KMS-11 (cell line): Measurements from ENCODE around the gene LIME1.

Experiments used
- H2AFZ ChIP-seq: fragments of 200-600 bp; sonication (generic); 2 replicates; pipeline ENCODE4 v1.6.1; 2016; ENCODE audit warnings: antibody characterized with exemption, mixed run types, low read depth
- H3K27ac ChIP-seq: fragments of 200-600 bp; sonication (generic); 2 replicates; pipeline ENCODE4 v1.6.1; 2016; ENCODE audit warnings: mild to moderate bottlenecking, mixed run types
- H3K27me3 ChIP-seq: fragments of 200-600 bp; sonication (generic); 2 replicates; pipeline ENCODE4 v1.6.1; 2017; ENCODE audit warnings: mild to moderate bottlenecking, low read depth, mixed run types, moderate library complexity; ENCODE audit not compliant: insufficient read depth
- H3K36me3 ChIP-seq: fragments of 200-600 bp; sonication (generic); 2 replicates; pipeline ENCODE4 v1.6.1; 2017; ENCODE audit warnings: mild to moderate bottlenecking, mixed run types; ENCODE audit not compliant: insufficient read depth
- H3K4me1 ChIP-seq: fragments of 200-600 bp; sonication (generic); 2 replicates; pipeline ENCODE4 v1.6.1; 2016; ENCODE audit warnings: mild to moderate bottlenecking, low read depth, mixed run types; ENCODE audit not compliant: poor library complexity, severe bottlenecking
- H3K4me2 ChIP-seq: fragments of 200-600 bp; sonication (generic); 2 replicates; pipeline ENCODE4 v1.7.0; 2016; ENCODE audit warnings: mild to moderate bottlenecking, mixed run types
- H3K4me3 ChIP-seq: fragments of 200-600 bp; sonication (generic); IDR thresholded peaks from 2 replicates; pipeline ENCODE4 v1.6.1; 2017; ENCODE audit warnings: low read depth, low read length, mixed read lengths; ENCODE audit not compliant: insufficient read depth
- H3K79me2 ChIP-seq: fragments of 200-600 bp; sonication (generic); 2 replicates; pipeline ENCODE4 v1.6.1; 2016; ENCODE audit warnings: low read depth, mixed run types; ENCODE audit not compliant: insufficient read depth
- H3K9ac ChIP-seq: fragments of 200-600 bp; sonication (generic); 2 replicates; pipeline ENCODE4 v1.6.1; 2016; ENCODE audit warnings: mild to moderate bottlenecking, mixed run types
- H4K20me1 ChIP-seq: fragments of 200-600 bp; sonication (generic); 2 replicates; pipeline ENCODE4 v1.6.1; 2016; ENCODE audit warnings: mild to moderate bottlenecking, mixed run types; ENCODE audit not compliant: insufficient read depth
- TF ChIP-seq, protein P1 (sequence below): fragments of 200-600 bp; sonication (generic); conservative IDR thresholded peaks from 2 replicates; pipeline ENCODE4 v1.6.1; 2017; ENCODE audit warnings: low read depth, mild to moderate bottlenecking, antibody characterized with exemption, low read length, moderate library complexity, mixed read lengths

LIME1 gene

DNA sequence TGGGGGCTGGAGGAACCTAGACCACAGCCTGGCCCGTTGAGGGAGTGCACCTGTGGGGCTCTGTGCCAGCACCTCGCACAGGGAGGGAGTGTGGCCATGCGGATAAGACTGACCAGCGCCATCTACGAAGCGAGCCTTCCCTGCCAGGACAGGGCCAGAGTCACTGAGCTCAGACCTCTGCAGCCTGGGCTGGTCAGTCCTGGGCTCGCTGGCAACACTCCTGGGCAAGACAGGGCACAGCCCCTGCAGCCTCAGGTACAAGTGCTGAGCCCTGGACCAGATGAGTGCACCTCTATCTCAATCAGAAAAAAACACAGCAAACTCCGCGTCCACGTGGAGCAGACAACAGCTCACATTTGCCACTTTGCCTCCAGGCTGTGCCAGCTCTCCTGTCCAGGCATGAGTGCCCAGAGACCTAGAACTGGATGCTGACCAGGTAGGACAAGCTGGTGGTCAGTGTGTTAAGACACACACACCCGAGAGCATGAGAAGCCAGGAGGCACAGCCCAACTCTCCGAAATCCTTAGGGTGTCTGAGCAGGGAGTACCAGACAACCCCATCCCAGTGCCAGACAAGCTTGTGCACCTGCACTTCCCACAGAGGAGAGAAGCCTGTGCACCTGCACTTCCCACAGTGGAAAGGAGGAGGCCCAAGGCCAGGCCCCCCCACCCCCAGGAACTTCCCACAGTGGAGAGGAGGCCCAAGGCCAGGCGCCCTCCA is 33.6 kb upstream of the LIME1 start:
- H3K4me2 ChIP-seq, result no peak overlapping the region
- no peaks in the 10 kb centered on the region for H3K27me3 ChIP-seq
- TF ChIP-seq, protein P1, sequence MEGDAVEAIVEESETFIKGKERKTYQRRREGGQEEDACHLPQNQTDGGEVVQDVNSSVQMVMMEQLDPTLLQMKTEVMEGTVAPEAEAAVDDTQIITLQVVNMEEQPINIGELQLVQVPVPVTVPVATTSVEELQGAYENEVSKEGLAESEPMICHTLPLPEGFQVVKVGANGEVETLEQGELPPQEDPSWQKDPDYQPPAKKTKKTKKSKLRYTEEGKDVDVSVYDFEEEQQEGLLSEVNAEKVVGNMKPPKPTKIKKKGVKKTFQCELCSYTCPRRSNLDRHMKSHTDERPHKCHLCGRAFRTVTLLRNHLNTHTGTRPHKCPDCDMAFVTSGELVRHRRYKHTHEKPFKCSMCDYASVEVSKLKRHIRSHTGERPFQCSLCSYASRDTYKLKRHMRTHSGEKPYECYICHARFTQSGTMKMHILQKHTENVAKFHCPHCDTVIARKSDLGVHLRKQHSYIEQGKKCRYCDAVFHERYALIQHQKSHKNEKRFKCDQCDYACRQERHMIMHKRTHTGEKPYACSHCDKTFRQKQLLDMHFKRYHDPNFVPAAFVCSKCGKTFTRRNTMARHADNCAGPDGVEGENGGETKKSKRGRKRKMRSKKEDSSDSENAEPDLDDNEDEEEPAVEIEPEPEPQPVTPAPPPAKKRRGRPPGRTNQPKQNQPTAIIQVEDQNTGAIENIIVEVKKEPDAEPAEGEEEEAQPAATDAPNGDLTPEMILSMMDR, result no peak
- H3K27ac ChIP-seq, result no peak overlapping the region
- peaks cover 12% of the 10 kb centered on the region for H3K4me1 ChIP-seq
- H3K9ac ChIP-seq, result no peak overlapping the region
- no peak overlapping the region for H3K4me3 ChIP-seq
- H3K79me2 ChIP-seq, result peaks cover 18% of the 10 kb centered on the region; the same call in 1 of the 2 replicates
- H4K20me1 ChIP-seq, result 0 out of 2 replicates have a peak, but pooled peaks cover 3% of the 10 kb centered on the region
- no peaks in the 10 kb centered on the region for H3K36me3 ChIP-seq
- H2AFZ ChIP-seq, result no peak overlapping the region

DNA sequence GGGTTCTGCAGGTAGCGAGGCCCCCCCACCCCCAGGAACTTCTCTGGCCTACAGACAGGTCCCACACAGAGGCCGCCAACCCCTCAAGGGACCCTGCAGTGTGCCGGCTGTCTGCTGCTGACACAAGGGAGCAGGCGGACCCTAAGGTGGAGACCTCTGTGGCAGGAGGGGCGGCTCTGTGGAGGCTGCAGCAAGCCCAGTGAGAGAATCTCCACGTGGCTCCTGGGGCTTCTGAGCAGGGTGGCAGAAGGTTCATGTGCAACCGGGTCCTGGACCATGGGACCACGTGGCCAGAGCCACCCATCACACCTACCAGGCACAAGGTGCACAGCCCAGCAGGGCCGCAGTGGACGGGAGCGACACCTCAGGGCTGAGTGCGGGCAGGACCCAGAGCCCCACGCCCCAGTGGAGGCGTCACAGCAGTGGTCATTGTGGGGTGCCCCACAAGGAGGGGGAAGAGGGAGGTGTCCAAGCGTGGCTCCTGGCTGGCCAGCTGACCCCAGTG is 32.9 kb upstream of the LIME1 start:
- Histone ChIP-seq H4K20me1 (peaks cover 3% of the 10 kb centered on the region; the same call in 1 of the 2 replicates), H3K79me2 (peaks cover 20% of the 10 kb centered on the region; the same call in 1 of the 2 replicates), H3K27me3 (no peaks in the 10 kb centered on the region), H3K27ac (no peak overlapping the region), H3K36me3 (no peaks in the 10 kb centered on the region), H3K4me3 (no peak overlapping the region), H2AFZ (no peak overlapping the region), H3K4me2 (no peak overlapping the region), H3K4me1 (peaks cover 13% of the 10 kb centered on the region), H3K9ac (no peak overlapping the region)
- TF ChIP-seq, protein P1, result no peak

DNA sequence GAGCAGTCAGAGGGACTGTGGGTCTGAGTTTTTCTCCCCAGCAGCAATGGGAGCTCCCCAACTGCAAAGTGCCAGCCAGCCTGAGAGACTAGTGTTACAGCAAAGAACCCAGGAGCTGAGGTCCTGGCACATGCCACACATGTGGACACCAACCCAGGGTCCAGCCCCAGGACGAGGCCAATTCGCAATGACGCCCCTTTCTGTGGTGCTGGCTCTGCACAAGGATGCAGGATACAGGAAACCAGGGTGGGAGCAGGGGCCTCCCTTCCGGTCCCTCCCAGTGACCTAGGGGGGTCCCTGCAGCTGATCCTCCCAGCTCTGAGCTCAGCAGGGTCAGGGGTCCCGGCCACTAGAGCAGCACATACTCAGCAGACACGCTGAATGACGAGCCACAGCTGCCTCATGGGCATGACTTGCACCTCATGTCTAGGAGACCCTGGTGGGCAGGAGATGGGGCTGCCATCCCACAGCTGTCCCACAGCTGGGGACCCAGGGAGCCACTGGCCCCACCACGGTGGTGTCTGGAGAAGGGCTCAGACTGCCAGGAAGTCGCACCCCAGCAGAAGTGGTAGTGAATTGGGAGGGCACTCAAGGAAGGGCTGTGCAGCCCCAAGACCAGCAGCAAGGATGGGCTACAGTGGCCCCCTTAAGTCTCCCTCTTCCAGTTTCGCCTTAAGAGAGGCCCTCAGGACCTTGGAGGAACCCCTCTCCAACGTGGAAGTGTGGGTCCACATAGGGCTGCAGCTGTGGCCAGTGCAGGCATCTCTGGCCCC is 32.3 kb upstream of the LIME1 start:
- Histone ChIP-seq H3K36me3 (no peaks in the 10 kb centered on the region; the same call in 1 of the 2 replicates), H3K9ac (no peak overlapping the region), H3K79me2 (peaks cover 26% of the 10 kb centered on the region; the same call in 1 of the 2 replicates), H3K4me3 (no peak overlapping the region), H2AFZ (no peak overlapping the region), H3K4me2 (no peak overlapping the region), H3K27me3 (no peaks in the 10 kb centered on the region), H3K27ac (no peak overlapping the region), H4K20me1 (peaks cover 3% of the 10 kb centered on the region; the same call in 1 of the 2 replicates), H3K4me1 (peaks cover 17% of the 10 kb centered on the region)
- TF ChIP-seq, protein P1, result no peak

DNA sequence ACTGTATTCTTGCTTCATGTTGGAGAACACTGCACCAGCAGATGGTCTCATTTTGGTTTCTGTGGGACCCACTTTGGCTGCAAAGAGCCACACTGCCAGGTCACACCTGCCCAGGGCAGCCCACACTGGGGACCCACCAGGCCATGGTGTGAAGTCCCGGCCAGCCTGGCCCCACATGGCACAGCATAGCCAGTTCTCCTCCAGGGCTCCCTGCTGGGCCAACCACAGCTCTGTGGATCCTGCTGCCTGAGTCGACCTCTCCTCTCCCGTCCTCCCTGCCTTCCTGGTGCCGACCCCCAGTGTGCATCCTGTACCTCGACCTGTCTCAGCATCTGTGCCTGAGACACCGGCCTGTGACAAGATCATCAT is 31.7 kb upstream of the LIME1 start:
- H3K36me3 ChIP-seq, result no peaks in the 10 kb centered on the region; the same call in 1 of the 2 replicates
- H3K79me2 ChIP-seq, result peaks cover 29% of the 10 kb centered on the region; the same call in 1 of the 2 replicates

More for the DNA sequence above, 31.7 kb upstream of the LIME1 start:
- TF ChIP-seq, protein P1, result no peak
- peaks cover 20% of the 10 kb centered on the region for H3K4me1 ChIP-seq
- no peak overlapping the region for H3K9ac ChIP-seq
- H3K4me2 ChIP-seq, result no peak overlapping the region
- peaks cover 3% of the 10 kb centered on the region; the same call in 1 of the 2 replicates for H4K20me1 ChIP-seq
- no peak overlapping the region for H3K27ac ChIP-seq
- H3K4me3 ChIP-seq, result no peak overlapping the region
- H3K27me3 ChIP-seq, result no peaks in the 10 kb centered on the region
- no peak overlapping the region for H2AFZ ChIP-seq
